Spleen (tissue), 7 donors: Measurements from ENCODE around the gene CDC42EP3.

ENCODE experiments used
- POLR2AphosphoS5 ChIP-seq, 3 donors: sonication (generic); formaldehyde crosslinking; IDR thresholded peaks; one replicate each; pipeline ENCODE4 v1.5.1; 2017; ENCODE audit warnings: antibody characterized with exemption in 3 of 3
- TF ChIP-seq, protein P1 (sequence below), 11 experiments: fragments of 200-600 bp in 7 of 11; fragments of 450-650 bp in 4 of 11; sonication (generic) in 4 of 11; IDR thresholded peaks in 8 of 11; conservative IDR thresholded peaks in 3 of 11; 1 replicate in 7 of 11; 2 replicates in 4 of 11; pipeline versions ENCODE4 v1.4.0 to v1.8.0; 2016 to 2021; ENCODE audit warnings: antibody characterized with exemption in 11 of 11, inconsistent platforms in 4 of 11, mild to moderate bottlenecking in 1 of 11
- donor health status: DM: no; HTN: no; CAD: no; lungs with moderate emphysema.
- donor health status: DM: no; HTN: no; CAD: no.
- donor health status: DM: no; HTN: no; CAD: no.

DNA sequence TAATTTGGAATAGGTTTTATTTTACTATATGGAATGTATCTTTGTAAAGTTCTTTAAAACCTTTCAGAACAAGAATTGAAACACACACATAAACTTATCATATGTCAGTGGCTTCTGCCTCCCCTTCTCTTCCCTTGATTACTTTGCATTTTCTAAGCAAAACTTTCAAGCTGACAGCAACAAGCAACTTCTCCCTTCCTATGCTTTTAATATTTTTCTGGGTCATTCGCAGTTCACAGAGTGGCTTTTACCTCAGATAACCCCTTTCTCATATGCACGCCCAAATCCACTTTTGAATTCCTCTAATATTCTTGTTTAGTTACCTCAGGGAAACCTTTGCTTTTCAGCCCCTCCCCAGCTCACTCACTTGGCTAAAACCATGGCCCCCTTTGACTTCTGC, 36.7 kb upstream of the CDC42EP3 start:
- no peak for TF ChIP-seq POLR2AphosphoS5 (IDR thresholded peaks at IDR 0.05)
- TF ChIP-seq, protein P1, sequence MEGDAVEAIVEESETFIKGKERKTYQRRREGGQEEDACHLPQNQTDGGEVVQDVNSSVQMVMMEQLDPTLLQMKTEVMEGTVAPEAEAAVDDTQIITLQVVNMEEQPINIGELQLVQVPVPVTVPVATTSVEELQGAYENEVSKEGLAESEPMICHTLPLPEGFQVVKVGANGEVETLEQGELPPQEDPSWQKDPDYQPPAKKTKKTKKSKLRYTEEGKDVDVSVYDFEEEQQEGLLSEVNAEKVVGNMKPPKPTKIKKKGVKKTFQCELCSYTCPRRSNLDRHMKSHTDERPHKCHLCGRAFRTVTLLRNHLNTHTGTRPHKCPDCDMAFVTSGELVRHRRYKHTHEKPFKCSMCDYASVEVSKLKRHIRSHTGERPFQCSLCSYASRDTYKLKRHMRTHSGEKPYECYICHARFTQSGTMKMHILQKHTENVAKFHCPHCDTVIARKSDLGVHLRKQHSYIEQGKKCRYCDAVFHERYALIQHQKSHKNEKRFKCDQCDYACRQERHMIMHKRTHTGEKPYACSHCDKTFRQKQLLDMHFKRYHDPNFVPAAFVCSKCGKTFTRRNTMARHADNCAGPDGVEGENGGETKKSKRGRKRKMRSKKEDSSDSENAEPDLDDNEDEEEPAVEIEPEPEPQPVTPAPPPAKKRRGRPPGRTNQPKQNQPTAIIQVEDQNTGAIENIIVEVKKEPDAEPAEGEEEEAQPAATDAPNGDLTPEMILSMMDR (IDR thresholded peaks at IDR 0.05 in 8 of 11, conservative IDR thresholded peaks at IDR 0.05 in 3 of 11): no peak
